HG02973 (cell line): ENCODE data around the gene RFX8.

Source experiments
- ATAC-seq: cut with Tn5 transposase; IDR thresholded peaks from one replicate; pipeline ENCODE4 v1.9.1; 2021; ENCODE audit warnings: moderate library complexity; ENCODE audit not compliant: unreplicated experiment

The RFX8 gene

DNA sequence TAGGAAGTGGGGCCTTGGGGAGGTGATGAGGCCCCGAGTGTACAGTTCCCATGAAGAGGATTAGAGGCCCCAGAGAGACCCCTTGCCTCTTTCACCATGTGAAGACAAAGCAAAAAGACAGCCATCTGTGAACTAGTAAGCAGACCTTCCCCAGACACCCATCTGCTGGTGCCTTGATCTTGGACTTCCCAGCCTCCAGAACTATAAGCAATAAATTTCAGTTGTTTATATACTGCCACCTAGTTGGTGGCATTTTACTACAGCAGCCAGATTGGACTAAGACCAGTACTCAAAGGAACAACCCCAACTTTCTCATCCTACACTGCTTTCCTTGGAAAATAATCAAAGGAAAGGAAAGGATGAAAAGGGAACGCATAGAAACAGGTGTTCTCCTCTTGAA, 59.7 kb downstream of the RFX8 start:
- ATAC-seq: no peak

DNA sequence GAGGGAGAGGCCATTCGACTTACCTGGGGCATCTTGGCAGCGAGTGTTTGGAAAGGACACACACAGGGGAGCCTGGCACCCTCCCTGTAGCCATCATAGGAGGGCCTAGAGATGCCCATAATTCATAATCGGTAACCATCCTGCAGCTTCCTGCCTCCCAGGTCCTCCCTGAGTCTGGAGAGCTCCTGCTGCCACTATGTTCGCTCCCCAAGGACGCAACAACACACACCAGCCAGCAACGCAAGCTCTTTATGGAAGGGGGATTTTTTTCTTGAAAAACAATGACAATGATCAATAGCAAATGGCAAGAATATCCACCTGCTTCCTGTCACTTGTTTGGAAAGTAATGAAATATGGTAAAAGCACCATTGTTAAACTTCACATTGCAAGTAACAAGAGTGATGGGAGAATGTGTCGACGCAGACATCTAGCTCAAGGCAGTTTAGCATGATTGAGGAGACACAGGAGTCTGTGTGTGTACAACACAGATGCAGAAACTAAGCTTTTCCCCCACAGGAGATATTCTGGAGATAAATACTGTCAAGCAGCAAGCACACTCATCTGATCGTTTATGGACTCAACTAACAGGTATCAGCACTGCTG, 62.7 kb downstream of the RFX8 start:
- ATAC-seq: no peak

DNA sequence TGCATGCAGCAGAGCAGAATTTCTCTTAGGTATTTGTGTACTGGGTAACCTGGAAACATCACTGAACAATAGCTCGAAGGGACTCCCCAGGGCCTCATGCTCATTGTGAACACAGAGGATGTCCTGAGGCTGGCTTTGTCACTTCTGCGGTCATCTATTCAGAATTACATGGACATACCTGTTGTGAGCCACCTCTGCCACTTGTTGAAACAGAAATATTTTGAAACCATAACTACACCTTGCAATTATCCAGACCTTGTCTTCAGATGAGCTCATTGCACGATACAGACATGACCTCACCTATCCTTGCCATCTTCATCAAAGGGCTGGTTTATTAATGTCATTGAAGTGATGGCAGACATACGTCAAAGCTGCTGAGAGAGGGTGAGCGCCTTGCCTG, 64.2 kb downstream of the RFX8 start:
- no peak for ATAC-seq

DNA sequence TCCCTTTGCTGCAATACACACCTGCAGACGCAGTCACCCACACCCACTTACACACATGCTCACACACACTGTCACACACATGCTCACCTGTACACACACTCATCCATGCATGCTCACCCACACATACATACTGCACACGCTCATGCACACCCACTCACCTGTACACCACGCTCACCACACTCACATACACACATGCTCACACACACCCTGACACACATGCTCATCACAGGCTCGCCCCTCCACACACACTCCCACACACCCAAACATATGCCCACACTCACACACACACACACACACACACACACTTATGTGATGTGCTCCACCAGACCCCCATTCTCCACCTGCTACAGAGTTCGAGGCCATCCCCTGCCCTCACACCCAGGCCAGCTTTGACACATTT, 64.8 kb downstream of the RFX8 start:
- ATAC-seq: no peak

DNA sequence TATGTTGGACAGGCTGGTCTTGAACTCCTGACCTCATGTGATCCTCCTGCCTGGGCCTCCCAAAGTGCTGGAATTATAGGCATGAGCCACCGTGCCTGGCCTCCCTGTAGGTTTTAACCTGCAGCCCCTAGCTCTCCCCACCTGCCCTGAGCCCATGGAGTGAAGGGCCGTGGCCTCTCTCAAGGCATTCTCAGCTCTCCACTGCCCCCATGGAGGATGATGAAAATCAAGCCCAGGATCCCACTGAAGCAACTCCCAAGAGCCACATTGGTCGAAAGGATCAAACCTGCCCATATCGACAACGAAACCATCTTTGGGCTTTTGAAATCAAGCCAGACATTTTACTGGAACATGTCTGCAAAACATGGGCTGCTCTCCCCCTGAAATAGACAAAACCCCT, 65.2 kb downstream of the RFX8 start:
- ATAC-seq: no peak

DNA sequence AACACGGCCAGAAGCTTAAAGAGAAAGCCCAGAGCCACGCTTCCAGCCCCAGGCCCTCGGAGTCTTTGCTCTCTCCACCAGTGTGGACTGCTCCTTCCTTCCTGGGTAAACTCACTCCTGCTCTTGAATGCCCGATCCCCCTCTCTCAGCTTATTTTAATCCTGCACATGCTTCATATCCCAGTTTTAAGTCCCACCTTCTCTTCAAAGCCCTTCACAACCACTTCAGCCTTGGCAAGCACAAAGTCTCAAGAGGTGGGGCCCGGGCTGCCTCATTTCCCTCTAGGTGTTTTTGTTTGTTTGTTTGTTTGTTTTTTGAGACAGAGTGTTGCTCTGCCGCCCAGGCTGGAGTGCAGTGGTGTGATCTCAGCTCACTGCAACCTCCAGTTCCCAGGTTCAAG, 66.0 kb downstream of the RFX8 start:
- no peak for ATAC-seq

DNA sequence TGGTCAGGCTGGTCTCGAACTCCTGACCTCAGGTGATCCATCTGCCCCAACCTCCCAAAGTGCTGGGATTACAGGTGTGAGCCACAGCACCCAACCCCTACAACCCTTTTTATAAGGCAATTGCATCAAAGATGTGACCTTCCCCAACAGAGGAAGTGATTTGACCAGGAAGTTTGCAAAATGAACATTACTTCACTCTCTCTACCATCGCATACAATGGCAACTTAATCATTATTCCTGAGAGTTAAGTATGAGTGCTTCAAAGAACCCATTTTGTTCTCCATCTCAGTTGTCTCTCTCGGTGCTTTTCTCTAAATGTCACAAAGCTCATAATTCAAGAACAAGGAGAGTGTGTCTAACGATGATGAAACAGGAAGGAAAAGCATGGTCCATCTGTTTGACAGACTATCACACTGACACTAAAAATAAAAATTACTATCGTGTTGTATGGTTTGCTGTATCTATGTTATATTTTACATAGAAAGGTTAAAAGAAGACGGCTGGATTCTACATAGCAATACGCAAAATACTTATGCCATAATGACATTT, 69.5 kb downstream of the RFX8 start:
- ATAC-seq: no peak

DNA sequence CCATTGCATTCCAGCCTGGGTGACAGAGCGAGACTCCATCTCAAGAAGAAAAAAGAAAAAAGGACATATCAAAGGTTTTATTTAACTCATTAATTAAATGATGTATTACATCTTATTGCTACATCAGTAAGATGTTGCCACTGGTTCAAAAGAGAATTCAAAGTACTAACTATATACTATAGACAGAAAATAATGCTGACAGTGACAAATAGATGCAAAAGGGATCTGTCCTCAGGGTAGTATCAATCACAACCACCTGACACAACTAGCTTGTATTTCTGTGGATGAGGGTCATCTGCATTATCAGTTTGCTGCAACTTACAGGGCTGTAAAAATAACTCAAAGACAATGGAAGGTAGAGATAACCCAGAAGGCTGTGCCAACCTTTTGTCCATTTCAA, 71.2 kb downstream of the RFX8 start:
- no peak for ATAC-seq

DNA sequence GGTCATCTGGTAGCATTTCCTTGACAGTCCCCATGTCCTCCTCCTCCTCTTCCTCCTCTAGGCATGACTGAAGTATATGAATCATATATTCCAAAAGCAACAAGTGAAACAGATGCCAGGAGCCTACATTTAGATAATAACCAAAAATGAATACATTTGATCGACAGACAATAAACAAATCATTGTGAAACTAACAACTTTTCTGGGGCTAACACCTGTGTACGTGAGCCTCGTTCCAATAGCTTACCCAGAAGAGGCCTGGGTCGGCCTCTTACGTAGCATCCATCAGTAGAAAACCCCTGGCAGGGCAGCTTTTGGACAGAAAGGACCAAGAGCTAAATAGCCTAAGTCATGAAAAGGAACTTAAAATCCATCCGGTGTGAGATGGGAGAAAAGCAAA, 72.3 kb downstream of the RFX8 start:
- ATAC-seq: no peak

DNA sequence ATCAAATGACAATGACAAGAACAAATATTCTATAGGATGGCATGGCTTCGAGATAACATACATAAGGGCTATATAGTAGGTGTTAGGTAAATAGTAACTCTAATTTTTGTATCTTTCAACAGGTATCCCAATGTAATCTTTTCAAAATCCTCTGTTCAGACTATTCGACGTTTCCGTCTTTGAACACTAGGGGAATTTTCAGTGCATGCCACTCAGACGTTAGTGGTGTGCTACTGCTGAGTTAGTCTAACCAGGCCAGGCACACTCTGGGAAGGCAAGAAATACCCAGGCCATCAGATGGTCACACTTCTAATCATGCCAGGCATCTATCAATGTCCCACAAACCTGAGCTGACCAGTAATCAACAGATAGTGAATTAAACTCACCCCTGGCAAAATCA, 73.0 kb downstream of the RFX8 start:
- ATAC-seq: no peak

DNA sequence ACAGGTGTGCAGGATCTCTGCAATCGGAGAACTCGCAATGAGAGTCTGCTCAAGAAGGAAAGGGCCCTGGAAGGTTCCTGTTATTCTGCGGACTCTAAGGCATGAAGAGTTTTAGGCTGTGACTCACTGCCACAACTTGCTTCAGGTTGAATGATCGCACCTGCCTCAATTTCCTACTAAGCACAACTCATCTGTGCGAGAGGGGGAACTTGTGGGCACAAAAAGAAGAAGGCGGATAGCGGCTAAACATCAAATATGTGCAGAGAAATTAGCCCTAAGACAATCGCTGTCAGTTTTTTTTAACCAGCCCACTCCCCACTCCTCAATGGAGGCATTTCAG, 73.6 kb downstream of the RFX8 start:
- no peak for ATAC-seq

DNA sequence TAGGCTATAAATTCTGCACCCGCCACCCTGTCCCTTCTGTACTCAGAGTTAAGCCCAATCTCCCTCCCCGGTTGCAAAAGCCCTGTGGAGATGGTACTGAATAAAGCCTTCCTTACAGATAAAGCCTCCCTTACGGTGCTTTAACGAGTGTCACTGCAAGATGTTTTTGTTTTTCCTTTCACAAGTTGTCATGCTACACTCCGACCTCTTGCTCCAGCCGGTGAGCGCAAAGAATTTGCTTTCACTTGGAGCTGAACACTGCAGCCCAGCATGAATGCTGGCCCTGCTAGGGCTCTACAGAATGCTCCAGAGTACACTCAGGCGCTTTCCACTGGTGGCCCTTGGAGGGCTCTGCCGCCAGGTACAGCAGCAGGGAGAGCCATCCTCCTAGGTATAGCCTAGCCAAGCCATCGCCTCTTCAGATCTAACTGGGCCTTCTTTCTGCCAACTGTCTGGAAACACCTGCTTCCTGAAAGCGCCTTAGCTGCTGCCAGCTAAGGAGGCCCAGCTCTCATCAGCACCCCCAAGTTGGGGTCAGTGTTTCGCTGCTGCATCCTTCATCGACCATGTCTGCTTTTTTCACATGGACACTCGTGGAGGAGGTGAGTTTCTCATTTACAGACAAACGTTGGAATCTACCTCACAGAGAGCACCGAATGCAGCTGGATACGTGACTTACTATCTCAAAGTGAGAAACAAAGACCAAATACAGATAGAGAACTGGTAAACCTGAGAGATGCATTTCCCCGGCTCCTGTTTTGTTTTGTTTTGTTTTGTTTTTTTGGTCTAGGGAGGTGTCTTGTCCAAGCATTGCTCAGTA, 74.2 kb downstream of the RFX8 start:
- no peak for ATAC-seq

DNA sequence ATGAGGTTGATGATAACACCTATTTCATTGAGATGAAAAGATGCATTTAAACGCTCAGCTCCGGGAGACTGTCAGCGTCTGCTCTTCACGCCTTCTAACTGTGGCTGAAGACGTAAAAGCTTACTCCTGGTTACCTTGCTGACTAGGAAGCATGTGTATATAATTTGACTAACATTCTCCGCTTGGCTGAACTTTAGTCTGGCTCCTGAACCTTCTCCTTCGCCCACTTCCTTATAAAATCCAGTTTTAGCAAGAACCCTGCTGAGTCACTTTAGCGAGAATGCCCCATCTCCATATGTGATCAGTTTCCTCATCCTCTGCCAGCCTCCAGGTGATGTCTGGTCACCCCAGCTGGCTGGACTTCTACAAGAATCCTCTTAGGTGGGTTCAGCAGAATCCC, 74.9 kb downstream of the RFX8 start:
- ATAC-seq: no peak

DNA sequence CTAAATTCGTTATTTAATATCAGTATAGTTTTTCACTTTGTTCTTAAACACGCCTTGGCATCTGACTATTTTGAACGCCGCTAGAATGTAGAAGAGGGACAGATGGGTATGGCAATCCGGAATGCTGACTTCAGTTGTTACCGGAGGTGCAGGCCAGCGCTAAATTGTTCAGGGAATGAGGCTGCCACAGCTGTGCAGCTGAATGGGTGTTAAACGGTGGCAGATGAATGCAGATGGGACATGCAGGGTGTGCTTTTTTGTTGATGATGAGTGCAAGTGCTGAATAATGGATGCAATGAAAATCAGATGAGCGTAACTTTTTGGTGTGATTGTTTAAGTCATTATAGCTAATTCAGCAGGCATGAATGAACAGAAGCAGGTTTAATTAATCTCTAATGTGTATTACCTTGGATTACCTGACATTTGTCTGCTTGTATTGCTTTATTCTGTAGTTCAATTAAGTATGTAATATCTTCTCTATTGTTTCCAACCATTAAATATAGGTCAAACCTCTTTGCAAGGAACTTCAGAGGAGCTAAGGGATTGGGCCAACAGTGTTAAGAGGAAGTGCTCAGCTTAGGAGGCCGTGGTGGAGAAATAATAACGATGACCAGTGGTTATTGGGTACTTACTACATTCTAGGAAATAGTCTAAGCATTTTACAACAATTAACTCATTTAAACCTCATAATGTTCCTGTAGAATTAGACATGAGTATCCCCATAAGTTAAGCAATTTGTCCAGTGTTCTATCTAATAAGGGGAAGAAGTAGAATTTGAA, 75.7 kb downstream of the RFX8 start:
- ATAC-seq: no peak

DNA sequence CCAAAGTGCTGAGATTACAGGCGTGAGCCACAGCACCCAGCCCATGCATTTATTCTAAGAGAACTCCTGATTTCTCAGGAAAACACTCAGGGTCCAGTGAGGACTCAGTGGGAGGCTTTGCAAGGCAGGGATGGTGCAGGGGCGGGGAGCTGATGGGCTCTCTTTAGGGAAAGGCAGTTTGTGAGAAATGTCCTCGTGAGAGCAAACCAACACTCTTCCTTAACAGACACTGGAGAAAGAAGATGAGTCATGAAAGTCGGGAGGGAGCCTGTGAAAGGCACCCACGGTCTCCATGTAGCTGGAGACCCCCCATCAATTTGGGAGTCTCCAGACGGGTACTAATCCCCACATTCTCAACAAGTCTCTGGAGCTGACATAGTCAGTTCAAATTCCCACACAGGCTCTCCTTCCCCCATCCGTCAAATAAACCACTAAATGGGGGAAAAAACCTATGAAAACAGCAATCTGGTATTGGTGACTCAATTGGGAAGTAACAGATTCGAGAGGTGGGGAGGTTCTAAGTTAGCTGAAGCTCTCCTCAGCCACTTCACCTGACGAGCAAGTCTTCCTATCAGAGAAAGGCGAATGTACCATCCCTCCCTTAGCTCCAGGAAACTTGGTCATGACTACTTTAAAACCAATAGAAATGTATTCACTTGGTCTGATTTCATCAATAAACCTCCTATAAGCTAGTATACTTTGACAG, 76.6 kb downstream of the RFX8 start:
- ATAC-seq: no peak

DNA sequence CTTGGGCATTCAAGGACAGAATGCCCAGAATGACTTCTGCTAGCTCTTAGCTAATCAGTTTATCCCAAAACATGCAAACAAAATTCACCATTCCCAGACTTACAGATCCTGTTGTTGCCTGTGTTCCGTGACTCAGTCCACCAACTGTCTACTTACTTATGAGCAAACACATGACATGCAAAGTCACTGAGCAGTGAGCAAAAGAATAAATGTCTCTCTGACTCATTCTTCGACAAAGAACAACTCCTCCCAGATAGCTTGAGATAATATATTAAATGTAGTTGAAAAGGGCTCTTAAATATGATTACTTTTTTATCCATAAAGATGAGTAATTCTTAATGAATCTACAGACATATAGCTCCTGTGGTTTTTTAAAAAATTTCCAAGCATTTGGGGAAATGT, 78.6 kb downstream of the RFX8 start:
- no peak for ATAC-seq

DNA sequence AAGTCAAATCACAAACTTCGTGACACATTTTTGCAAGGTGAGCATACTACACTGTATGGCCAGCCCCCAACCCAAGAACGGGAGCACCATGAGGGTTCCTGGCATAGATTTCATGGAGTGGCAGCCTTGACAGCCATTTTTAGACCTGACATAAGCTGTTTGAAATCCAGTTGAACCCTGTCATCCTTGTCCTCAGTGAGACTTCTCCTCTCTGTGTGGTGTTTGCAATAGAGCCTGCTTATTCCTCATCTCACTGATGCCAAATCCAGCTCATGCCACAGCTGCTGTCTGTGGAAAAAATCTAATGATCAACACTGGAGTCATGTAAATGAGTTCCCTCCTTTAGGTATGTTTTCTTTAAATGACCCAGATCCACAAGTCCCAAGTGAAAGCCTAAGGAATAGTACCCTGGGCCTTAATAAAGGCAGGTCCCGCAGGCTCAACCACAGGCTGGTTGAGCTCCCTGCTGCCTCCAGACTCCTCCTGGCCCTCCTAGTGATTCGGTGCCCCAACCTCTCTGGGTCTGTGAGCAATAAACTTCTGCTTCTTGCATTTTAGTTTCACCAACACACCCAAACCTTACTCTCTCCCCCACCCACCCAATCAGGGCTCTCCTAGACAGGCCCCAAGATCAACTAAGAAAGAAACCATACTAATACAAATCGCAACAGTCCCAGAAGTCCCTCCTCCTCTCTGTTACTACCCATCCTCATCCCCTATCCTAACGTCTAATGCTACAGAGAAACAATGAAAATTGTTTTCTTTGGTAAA, 79.2 kb downstream of the RFX8 start:
- ATAC-seq: no peak

DNA sequence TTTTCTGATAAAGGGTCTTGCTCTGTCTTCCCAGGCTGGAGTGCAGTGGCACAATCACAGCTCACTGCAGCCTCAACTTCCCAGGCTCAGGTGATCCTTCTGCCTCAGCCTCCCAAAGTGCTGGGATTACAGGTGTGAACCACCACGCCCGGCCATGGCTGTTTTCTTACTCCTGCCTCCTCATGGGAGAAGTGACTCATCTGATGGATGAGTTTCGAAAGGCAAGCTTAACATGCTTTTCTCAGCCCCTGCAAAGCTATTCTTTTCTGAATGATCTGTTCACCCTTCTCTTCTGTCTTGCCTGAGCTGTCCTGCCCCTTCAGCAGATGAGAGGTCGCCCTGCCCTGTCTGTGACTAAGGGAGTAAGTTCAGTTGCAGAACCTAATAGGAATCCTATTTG, 86.7 kb downstream of the RFX8 start:
- no peak for ATAC-seq

DNA sequence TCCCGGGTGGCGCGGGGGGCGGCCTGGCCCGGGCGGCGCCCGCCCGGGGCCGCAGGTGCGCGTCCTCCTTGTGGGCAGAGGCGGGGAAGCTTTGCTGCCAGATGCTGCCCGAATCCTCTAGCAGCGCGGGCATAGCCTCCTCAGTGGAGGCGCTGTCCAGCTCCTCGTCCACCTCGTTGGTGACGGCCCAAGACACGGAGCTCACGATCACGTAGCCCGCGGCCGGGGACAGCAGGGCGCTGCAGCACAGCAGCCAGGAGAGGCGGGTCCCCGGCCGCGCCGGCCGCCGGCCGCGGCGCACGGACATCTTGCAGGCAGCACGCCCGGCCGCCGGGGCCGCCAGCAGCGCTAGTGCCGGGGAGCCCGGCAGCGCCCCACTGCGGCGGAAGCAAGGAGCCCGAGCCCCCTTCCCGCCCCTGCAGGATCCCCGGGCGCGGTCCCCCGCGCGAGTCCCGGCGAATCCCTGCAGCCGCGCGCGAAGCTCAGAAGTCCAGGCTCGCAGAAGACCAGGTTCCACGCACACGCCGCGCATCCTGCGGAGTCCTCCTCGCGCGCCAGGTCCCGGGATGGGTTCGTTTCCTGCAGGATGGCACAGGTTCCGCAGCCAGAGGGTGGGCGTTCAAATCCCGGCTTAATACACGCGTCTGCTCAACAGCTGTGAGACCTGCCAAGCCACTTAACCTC, 87.6 kb downstream of the RFX8 start, which contains the start of gene CREG2:
CREG2 (minus strand) TSS at position 353 of the 684 bp plus-strand sequence; CDS start at position 307, 46 bp downstream.
- no peak for ATAC-seq
